Left lung (tissue), 10 donors: ENCODE results near the gene SRPRB. TPM values are rescaled to one million over a fixed set of nuclear protein-coding genes. Genes with fewer than 3 reads are reported as not detected.

Source experiments
- ATAC-seq: fragments of 200-7000 bp; cut with Tn5 transposase; one replicate; pipeline ENCODE4 v1.9.1; 2020; ENCODE audit warnings: moderate library complexity
- DNase-seq, 4 donors: peaks; one replicate each; pipeline ENCODE4 v3.0.0-alpha.2; 2013 to 2020
- H3K27ac ChIP-seq, 2 donors: fragments of 200-600 bp; sonication (generic) in 1 of 2; one replicate each; pipeline versions ENCODE4 v1.5.0 to v1.8.0; 2020 to 2021
- H3K27me3 ChIP-seq, 2 donors: fragments of 200-600 bp; sonication (generic) in 1 of 2; one replicate each; pipeline versions ENCODE4 v1.5.0 to v1.8.0; 2020 to 2021
- H3K36me3 ChIP-seq, 2 donors: fragments of 200-600 bp; sonication (generic) in 1 of 2; one replicate each; pipeline versions ENCODE4 v1.5.0 to v1.8.0; 2020 to 2021
- H3K4me1 ChIP-seq, 2 donors: fragments of 200-600 bp; one replicate each; pipeline ENCODE4 v1.8.0; 2021
- H3K4me3 ChIP-seq, 2 donors: fragments of 200-600 bp; sonication (generic) in 1 of 2; one replicate each; pipeline versions ENCODE4 v1.5.0 to v1.8.0; 2020 to 2021; ENCODE audit warnings: mild to moderate bottlenecking in 1 of 2
- H3K9me3 ChIP-seq, 2 donors: fragments of 200-600 bp; sonication (generic) in 1 of 2; one replicate each; pipeline versions ENCODE4 v1.5.0 to v1.8.0; 2020 to 2021
- CTCF ChIP-seq, 2 donors: fragments of 200-600 bp; sonication (generic) in 1 of 2; IDR thresholded peaks; one replicate each; pipeline versions ENCODE4 v1.5.0 to v1.8.0; 2021; ENCODE audit warnings: antibody characterized with exemption in 2 of 2
- intact Hi-C, 2 donors: fragments of 100-400 bp; cut with DNase I; formaldehyde crosslinking; loops; one replicate each; pipeline versions ENCODE4 v1.11.2 to v1.14.2; 2022
- polyA plus RNA-seq, 6 donors: library from polyadenylated mRNA; unstranded; fragments of 120-200 nt; gene quantifications; one replicate each; pipeline ENCODE4 v1.2.1, GENCODE V29; 2013; ENCODE audit not compliant: insufficient read length in 6 of 6
- total RNA-seq, 2 donors: library from RNA; stranded (reverse); fragmentation: NEBNext Ultra II Directional; extraction: Animal tissue kit (Norgen Biotek cat#: 25700); gene quantifications; one replicate each; pipeline ENCODE4 v1.2.1, GENCODE V29; 2021
- donor health status: DM: no; HTN: yes; CAD: no.
- donor health status: DM: no; HTN: no; CAD: no.

SRPRB gene
- total and polyA plus RNA-seq, 8 donors: 36.2 to 117 (median 43.9) TPM

GRCh38 chr3:133835418-133835743 is 29.8 kb downstream of the SRPRB start:
- H3K27ac ChIP-seq: no peak overlapping the region
- H3K27me3 ChIP-seq: no peaks in the 10 kb centered on the region
- ATAC-seq (no peak), DNase-seq (no peak)
- no peak overlapping the region for H3K4me3 ChIP-seq
- H3K4me1 ChIP-seq: no peaks in the 10 kb centered on the region
- intact Hi-C loops: no loop called here
- H3K9me3 ChIP-seq: no peaks in the 10 kb centered on the region
- H3K36me3 ChIP-seq: no peaks in the 10 kb centered on the region
- TF ChIP-seq CTCF (IDR thresholded peaks at IDR 0.05): no peak

DNA sequence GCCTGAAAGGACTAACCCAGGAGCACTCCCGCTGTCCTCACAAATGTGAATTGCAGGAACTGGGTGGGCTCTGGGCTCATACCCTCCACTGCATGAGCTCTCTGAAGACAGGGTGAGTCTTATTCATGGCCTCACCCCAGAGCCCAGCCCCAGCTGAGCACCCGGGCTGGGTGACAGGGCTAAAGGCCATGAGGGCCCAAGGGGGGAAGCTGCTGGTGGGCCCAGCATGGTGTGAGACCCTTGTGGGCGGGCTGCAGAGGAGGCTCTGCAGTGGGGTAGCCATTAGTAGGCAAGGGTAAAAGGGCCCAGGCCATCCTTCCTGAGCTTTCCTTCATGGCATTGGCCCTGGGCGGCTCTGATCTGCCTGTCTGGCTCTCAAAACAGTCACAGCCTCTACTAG is 30.3 kb downstream of the SRPRB start:
- Histone ChIP-seq H3K27me3 (no peaks in the 10 kb centered on the region), H3K9me3 (no peaks in the 10 kb centered on the region), H3K27ac (no peak overlapping the region), H3K4me3 (no peak overlapping the region), H3K4me1 (no peaks in the 10 kb centered on the region), H3K36me3 (no peaks in the 10 kb centered on the region)
- no peak for DNase-seq
- intact Hi-C loops: no loop called here
- no peak for ATAC-seq
- TF ChIP-seq CTCF (IDR thresholded peaks at IDR 0.05): no peak

GRCh38 chr3:133836497-133837158 is 31.0 kb downstream of the SRPRB start:
- intact Hi-C loops: no loop called here
- ATAC-seq: no peak

DNA sequence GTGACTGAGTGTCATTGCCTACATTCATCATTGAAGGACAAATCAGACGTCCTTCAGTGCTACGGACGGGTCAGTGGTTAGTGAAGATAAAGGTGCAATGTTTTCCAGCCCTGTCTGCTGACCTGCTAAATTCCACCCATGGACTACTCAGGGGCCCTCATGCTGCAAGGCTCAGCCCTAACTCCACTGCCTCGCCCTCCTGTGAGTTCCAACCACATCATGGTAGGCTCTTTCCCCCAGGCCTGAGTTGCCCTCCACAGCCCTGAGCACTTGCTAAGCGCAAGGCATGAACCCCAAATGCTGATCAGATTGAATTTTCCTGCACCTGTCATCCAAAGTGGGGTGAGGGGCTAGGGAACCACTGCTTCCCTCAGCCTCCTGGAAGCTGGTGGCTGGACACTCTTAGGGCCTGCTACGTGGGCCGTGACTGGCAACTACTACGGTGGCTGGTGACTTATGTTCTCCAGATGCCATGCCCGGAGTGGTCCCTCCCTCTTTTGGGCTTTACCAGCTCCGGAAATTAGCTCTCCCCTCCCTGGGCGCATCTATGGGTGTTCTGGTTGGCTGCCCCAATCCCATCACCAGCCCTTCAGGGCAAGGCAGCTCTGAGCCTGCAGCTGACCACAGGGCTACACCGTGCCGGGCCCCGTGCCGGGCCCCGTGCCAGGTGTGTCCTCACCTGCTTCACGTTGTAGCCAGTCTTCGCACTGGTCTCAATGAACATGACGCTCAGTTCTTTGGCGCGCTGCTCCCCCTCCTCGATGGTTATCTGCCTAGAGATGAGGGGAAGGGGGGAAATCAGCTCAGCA is 32.1 kb downstream of the SRPRB start:
- intact Hi-C loops: no loop called here
- DNase-seq: no peak
- no peak for TF ChIP-seq CTCF (IDR thresholded peaks at IDR 0.05)

More at GRCh38 chr3:133836497-133837158, 31.0 kb downstream of the SRPRB start:
- DNase-seq: no peak
- Histone ChIP-seq H3K9me3 (no peaks in the 10 kb centered on the region), H3K27me3 (no peaks in the 10 kb centered on the region), H3K4me1 (no peaks in the 10 kb centered on the region), H3K36me3 (no peaks in the 10 kb centered on the region), H3K27ac (no peak overlapping the region), H3K4me3 (no peak overlapping the region)
- no peak for TF ChIP-seq CTCF (IDR thresholded peaks at IDR 0.05)

DNA sequence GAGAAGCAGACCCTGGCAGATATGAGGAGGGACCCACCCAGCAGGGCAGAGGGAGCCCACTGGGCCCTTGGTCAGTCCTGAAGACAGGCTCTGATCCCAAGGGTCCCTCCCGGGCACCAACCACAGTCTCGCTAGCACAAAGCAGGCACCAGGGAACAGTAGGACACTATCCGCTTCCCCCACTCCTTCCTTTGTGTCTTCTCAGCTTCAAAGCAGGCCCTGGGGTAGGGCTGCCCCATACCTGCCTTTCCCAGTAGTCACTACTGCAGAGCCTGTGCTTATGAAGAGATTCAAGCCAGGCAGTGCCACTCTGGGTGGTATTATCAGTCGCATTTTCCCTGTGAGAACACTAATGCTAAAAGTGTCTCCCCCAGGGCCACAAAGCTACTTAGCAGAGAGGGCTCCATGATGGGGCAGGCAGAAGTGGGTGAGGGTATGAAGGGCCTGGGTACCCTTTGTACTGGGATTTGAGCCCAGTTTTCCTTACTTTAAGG is 32.7 kb downstream of the SRPRB start:
- DNase-seq: no peak
- Histone ChIP-seq H3K4me1 (no peaks in the 10 kb centered on the region), H3K27me3 (no peaks in the 10 kb centered on the region), H3K27ac (no peak overlapping the region), H3K36me3 (no peaks in the 10 kb centered on the region), H3K9me3 (no peaks in the 10 kb centered on the region), H3K4me3 (no peak overlapping the region)
- ATAC-seq: no peak
- no peak for TF ChIP-seq CTCF (IDR thresholded peaks at IDR 0.05)
- intact Hi-C loops: no loop called here

More for the DNA sequence above, 32.1 kb downstream of the SRPRB start:
- Histone ChIP-seq H3K27ac (no peak overlapping the region), H3K4me1 (no peaks in the 10 kb centered on the region), H3K36me3 (no peaks in the 10 kb centered on the region), H3K9me3 (no peaks in the 10 kb centered on the region), H3K4me3 (no peak overlapping the region), H3K27me3 (no peaks in the 10 kb centered on the region)
- ATAC-seq: no peak
